ENCODE results near the gene PIP4K2C. TPM values are rescaled to one million over a fixed set of nuclear protein-coding genes. Genes with fewer than 3 reads are reported as not detected.
A peak's percentile ranks its signal among the peaks of the same experiment; 100 is the strongest.

PIP4K2C gene
- total RNA-seq, 1 experiment from 2014 or later, result 88.6 TPM

DNA sequence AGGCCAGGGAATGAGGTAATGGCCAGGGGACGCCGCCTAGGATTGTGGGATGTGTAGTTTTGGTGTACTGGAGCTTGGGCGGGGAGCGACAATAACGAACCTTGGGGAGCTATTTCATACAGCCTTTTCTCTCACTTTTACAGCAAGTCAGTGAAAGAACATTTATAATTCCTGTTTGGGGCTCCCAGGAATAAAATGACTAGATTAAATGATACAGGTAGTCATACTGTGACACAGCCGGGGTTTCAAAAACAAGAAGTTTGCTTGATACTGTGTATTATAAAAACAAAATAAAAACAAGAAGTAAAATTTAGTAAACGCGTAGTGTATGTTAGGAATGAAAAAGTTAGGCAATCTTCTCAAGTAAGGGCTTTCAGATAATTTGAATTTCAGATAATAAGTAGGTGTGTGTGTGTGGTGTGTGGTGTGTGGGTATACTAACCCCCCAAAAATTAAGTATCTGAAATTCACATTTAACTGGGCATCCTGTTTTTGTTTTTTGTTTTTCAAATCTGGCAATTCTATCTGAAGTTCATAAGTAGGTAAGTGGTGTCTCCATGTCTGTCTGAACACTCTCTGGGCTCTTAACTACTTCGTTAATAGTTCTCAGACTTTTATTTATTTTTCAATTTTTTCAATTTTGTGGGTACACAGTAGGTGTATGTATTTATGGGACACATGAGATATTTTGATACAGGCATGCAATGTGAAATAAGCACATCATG lies 43.5 kb upstream of the PIP4K2C start:
- BruUV-seq (replicated peaks), result TSS peak; percentile 34
- Histone ChIP-seq H3K36me3 (ENCODE audit: low read depth, low read length) (no peaks in the 10 kb centered on the region), H3F3A (ENCODE audit: low read length, unreplicated experiment) (no peaks in the 10 kb centered on the region), H3K4me3 (ENCODE audit: low read length) (peak overlapping the region; percentile 89), H3K27me3 (ENCODE audit: low read length) (no peaks in the 10 kb centered on the region), H3K79me2 (ENCODE audit: low read length) (peaks cover 26% of the 10 kb centered on the region), H3K9me3 (ENCODE audit: low read length) (no peaks in the 10 kb centered on the region), H3K9me2 (replicated peaks; ENCODE audit: low read length) (no peaks in the 10 kb centered on the region), H3K9ac (ENCODE audit: low read length) (peak overlapping the region; percentile 99; the same call in 1 of the 2 replicates), H2AFZ (ENCODE audit: low read length) (peak overlapping the region; percentile 86), H3K4me1 (ENCODE audit: insufficient read depth, low read length) (peaks cover 15% of the 10 kb centered on the region), H3K4me2 (ENCODE audit: low read length) (peak overlapping the region; percentile 90), H4K20me1 (ENCODE audit: low read length) (no peaks in the 10 kb centered on the region), H3K27ac (ENCODE audit: low read length) (no peak overlapping the region)
- CTCF ChIA-PET, result interaction anchor here (0.5 to 1.0 kb wide), 2 partner anchors 36 to 45 kb away, joined by 4 to 5 read pairs; no protein-coding TSS in a partner anchor
- DNase-seq (no peak), ATAC-seq (no peak)
- POLR2A ChIA-PET (ENCODE audit: unreplicated experiment), result interaction anchor here (0.5 to 0.6 kb wide), 3 partner anchors 24 to 777 kb away, joined by 3 to 5 read pairs (median 4); no protein-coding TSS in a partner anchor
- intact Hi-C loops (cut with micrococcal nuclease), result loop anchor here (2.0 kb wide), 1 partner anchor 35 kb away; no protein-coding TSS in a partner anchor
- TF ChIP-seq EZH2 (IDR thresholded peaks at IDR 0.05; ENCODE audit: low read length, unreplicated experiment), result no peak
- no peak for TF ChIP-seq EZH2phosphoT487 (IDR thresholded peaks at IDR 0.05; ENCODE audit: borderline replicate concordance, low read length)
- TF ChIP-seq, protein P1, sequence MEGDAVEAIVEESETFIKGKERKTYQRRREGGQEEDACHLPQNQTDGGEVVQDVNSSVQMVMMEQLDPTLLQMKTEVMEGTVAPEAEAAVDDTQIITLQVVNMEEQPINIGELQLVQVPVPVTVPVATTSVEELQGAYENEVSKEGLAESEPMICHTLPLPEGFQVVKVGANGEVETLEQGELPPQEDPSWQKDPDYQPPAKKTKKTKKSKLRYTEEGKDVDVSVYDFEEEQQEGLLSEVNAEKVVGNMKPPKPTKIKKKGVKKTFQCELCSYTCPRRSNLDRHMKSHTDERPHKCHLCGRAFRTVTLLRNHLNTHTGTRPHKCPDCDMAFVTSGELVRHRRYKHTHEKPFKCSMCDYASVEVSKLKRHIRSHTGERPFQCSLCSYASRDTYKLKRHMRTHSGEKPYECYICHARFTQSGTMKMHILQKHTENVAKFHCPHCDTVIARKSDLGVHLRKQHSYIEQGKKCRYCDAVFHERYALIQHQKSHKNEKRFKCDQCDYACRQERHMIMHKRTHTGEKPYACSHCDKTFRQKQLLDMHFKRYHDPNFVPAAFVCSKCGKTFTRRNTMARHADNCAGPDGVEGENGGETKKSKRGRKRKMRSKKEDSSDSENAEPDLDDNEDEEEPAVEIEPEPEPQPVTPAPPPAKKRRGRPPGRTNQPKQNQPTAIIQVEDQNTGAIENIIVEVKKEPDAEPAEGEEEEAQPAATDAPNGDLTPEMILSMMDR (conservative IDR thresholded peaks at IDR 0.05; ENCODE audit: low read depth, low read length), result no peak

GRCh38 chr12:57548013-57548315 lies 43.0 kb upstream of the PIP4K2C start:
- no peak overlapping the region for H3K27ac ChIP-seq (ENCODE audit: low read length)
- H3K9ac ChIP-seq (ENCODE audit: low read length), result no peak overlapping the region

More at GRCh38 chr12:57548013-57548315, 43.0 kb upstream of the PIP4K2C start:
- H3K9me2 ChIP-seq (replicated peaks; ENCODE audit: low read length), result no peaks in the 10 kb centered on the region
- no peaks in the 10 kb centered on the region for H3K27me3 ChIP-seq (ENCODE audit: low read length)
- POLR2A ChIA-PET (ENCODE audit: unreplicated experiment), result no interaction called here
- H3K4me1 ChIP-seq (ENCODE audit: insufficient read depth, low read length), result peaks cover 15% of the 10 kb centered on the region
- DNase-seq (no peak), ATAC-seq (no peak)
- CTCF ChIA-PET, result no interaction called here
- no peaks in the 10 kb centered on the region for H3K9me3 ChIP-seq (ENCODE audit: low read length)
- H3K79me2 ChIP-seq (ENCODE audit: low read length), result peaks cover 26% of the 10 kb centered on the region
- intact Hi-C loops (cut with micrococcal nuclease), result no loop called here
- TF ChIP-seq, protein P1 (conservative IDR thresholded peaks at IDR 0.05; ENCODE audit: low read depth, low read length), result no peak
- TF ChIP-seq EZH2 (IDR thresholded peaks at IDR 0.05; ENCODE audit: low read length, unreplicated experiment), result no peak
- H3F3A ChIP-seq (ENCODE audit: low read length, unreplicated experiment), result no peaks in the 10 kb centered on the region
- peak overlapping the region; percentile 90; the same call in 1 of the 2 replicates for H3K4me2 ChIP-seq (ENCODE audit: low read length)
- H3K4me3 ChIP-seq (ENCODE audit: low read length), result no peak overlapping the region
- H4K20me1 ChIP-seq (ENCODE audit: low read length), result no peaks in the 10 kb centered on the region
- BruUV-seq (replicated peaks), result no TSS peak
- H2AFZ ChIP-seq (ENCODE audit: low read length), result no peak overlapping the region
- no peaks in the 10 kb centered on the region for H3K36me3 ChIP-seq (ENCODE audit: low read depth, low read length)

All from PC-3 (cell line).